GM10847 (cell line): ENCODE results near the gene SPDL1.

Experiments
- POLR2A ChIP-seq: IDR thresholded peaks from 2 replicates; pipeline ENCODE4 v1.6.1; 2011; ENCODE audit not compliant: insufficient read length; ENCODE audit errors: extremely low read depth

SPDL1 gene

GRCh38 chr5:169583424-169584220, at the start of gene SPDL1:
Gene SPDL1, plus strand, starts transcription at chr5:169583773. Its CDS starts 4,644 bp downstream, at chr5:169588417.
- peak; percentile 89 for TF ChIP-seq POLR2A

- no peak for TF ChIP-seq POLR2A
Observed at GRCh38 chr5:169534311-169534880, 49.2 kb upstream of the SPDL1 start.

GRCh38 chr5:169534939-169535338, 48.6 kb upstream of the SPDL1 start:
- TF ChIP-seq POLR2A: no peak

- TF ChIP-seq POLR2A: no peak
Observed at GRCh38 chr5:169538944-169539343, 44.6 kb upstream of the SPDL1 start.

GRCh38 chr5:169542811-169543210, 40.8 kb upstream of the SPDL1 start:
- TF ChIP-seq POLR2A: no peak

- no peak for TF ChIP-seq POLR2A
Observed at GRCh38 chr5:169544264-169544950, 39.2 kb upstream of the SPDL1 start.

GRCh38 chr5:169545762-169546161, 37.8 kb upstream of the SPDL1 start:
- no peak for TF ChIP-seq POLR2A

- no peak for TF ChIP-seq POLR2A
Observed at GRCh38 chr5:169546346-169546745, 37.2 kb upstream of the SPDL1 start.

- no peak for TF ChIP-seq POLR2A
Observed at GRCh38 chr5:169547508-169547907, 36.1 kb upstream of the SPDL1 start.

- TF ChIP-seq POLR2A: no peak
Observed at GRCh38 chr5:169548315-169548714, 35.3 kb upstream of the SPDL1 start.

- TF ChIP-seq POLR2A: no peak
Observed at GRCh38 chr5:169549453-169550100, 34.0 kb upstream of the SPDL1 start.

GRCh38 chr5:169550227-169550626, 33.3 kb upstream of the SPDL1 start:
- TF ChIP-seq POLR2A: no peak

- TF ChIP-seq POLR2A: no peak
Observed at GRCh38 chr5:169551146-169551545, 32.4 kb upstream of the SPDL1 start.

- no peak for TF ChIP-seq POLR2A
Observed at GRCh38 chr5:169551696-169552095, 31.9 kb upstream of the SPDL1 start.

GRCh38 chr5:169554251-169554650, 29.3 kb upstream of the SPDL1 start:
- TF ChIP-seq POLR2A: no peak

GRCh38 chr5:169557838-169558237, 25.7 kb upstream of the SPDL1 start:
- TF ChIP-seq POLR2A: no peak

- no peak for TF ChIP-seq POLR2A
Observed at GRCh38 chr5:169561893-169562292, 21.7 kb upstream of the SPDL1 start.
